ENCODE measurements around the gene VENTX. TPM values are rescaled to one million over a fixed set of nuclear protein-coding genes. Genes with fewer than 3 reads are reported as not detected.

The VENTX gene
- total and polyA plus RNA-seq, 2 donors (not counting 3 experiments of a cell fraction or from before 2014, with no cell fraction given) = not detected

- Histone ChIP-seq H3K4me3 (replicated peaks in 1 of 3; ENCODE audit: insufficient read depth in 1 of 3, low read depth in 1 of 3, low read length in 3 of 3) (no peak overlapping the region), H4K20me1 (replicated peaks; ENCODE audit: control insufficient read depth, extremely low read depth, insufficient read depth, low read length) (no peaks in the 10 kb centered on the region), H2AFZ (ENCODE audit: low read depth, low read length) (no peak overlapping the region), H3K4me2 (ENCODE audit: insufficient read depth, low read length) (no peak overlapping the region), H3K27ac (ENCODE audit: insufficient read depth, low read depth, low read length) (no peak overlapping the region), H3K9ac (replicated peaks; ENCODE audit: extremely low read depth, insufficient read depth, low read length) (no peak overlapping the region), H3K79me2 (ENCODE audit: control insufficient read depth, insufficient read depth, low read length) (no peaks in the 10 kb centered on the region), H3K9me3 (replicated peaks; ENCODE audit: control insufficient read depth, insufficient read depth, low read length) (no peaks in the 10 kb centered on the region), H3K9me1 (replicated peaks; ENCODE audit: control insufficient read depth, extremely low read depth, insufficient read depth, low read length) (no peaks in the 10 kb centered on the region), H3K27me3 (ENCODE audit: control insufficient read depth in 2 of 2, insufficient read depth in 2 of 2, low read length in 2 of 2) (no peaks in the 10 kb centered on the region), H3K4me1 (ENCODE audit: control insufficient read depth, extremely low read depth, insufficient read depth, low read length) (no peaks in the 10 kb centered on the region), H3K36me3 (ENCODE audit: control insufficient read depth in 2 of 2, extremely low read depth in 1 of 2, insufficient read depth in 2 of 2, low read length in 2 of 2) (no peaks in the 10 kb centered on the region)
- TF ChIP-seq POLR2A (IDR thresholded peaks at IDR 0.05; ENCODE audit: low read depth, low read length) = no peak
- TF ChIP-seq FOS (IDR thresholded peaks at IDR 0.05; ENCODE audit: borderline replicate concordance, insufficient read depth, low read length) = no peak
- TF ChIP-seq GATA2 (IDR thresholded peaks at IDR 0.05; ENCODE audit: insufficient read depth, insufficient read length, low read depth, low read length) = no peak
- no peak for TF ChIP-seq MAX (IDR thresholded peaks at IDR 0.05; ENCODE audit: insufficient read depth, insufficient read length)
- TF ChIP-seq POLR2AphosphoS5 (IDR thresholded peaks at IDR 0.05; ENCODE audit: insufficient read depth, low read depth, low read length) = no peak
- TF ChIP-seq MYC (IDR thresholded peaks at IDR 0.05; ENCODE audit: low read depth, low read length) = no peak
- ChIA-PET CTCF (no interaction called here), POLR2A (no interaction called here)
- FAIRE-seq (no peak), DNase-seq (ENCODE audit: low read depth, low spot score) (no peak)
- intact Hi-C loops (cut with micrococcal nuclease) = no loop called here
- BruUV-seq (replicated peaks) = no TSS peak
- dilution Hi-C loops (cut with MboI; ENCODE audit: extremely low pct_ligation_motif_present, low sequenced_read_pairs) = no loop called here
Measured at GRCh38 chr10:133203652-133204195, 33.9 kb upstream of the VENTX start.

GRCh38 chr10:133204226-133205015, 33.2 kb upstream of the VENTX start:
- BruUV-seq (replicated peaks) = no TSS peak

More at GRCh38 chr10:133204226-133205015, 33.2 kb upstream of the VENTX start:
- DNase-seq (ENCODE audit: low read depth, low spot score) (no peak), FAIRE-seq (no peak)
- Histone ChIP-seq H3K79me2 (ENCODE audit: control insufficient read depth, insufficient read depth, low read length) (no peaks in the 10 kb centered on the region), H3K9ac (replicated peaks; ENCODE audit: extremely low read depth, insufficient read depth, low read length) (no peak overlapping the region), H3K4me3 (replicated peaks in 1 of 3; ENCODE audit: insufficient read depth in 1 of 3, low read depth in 1 of 3, low read length in 3 of 3) (no peak overlapping the region), H3K36me3 (ENCODE audit: control insufficient read depth in 2 of 2, extremely low read depth in 1 of 2, insufficient read depth in 2 of 2, low read length in 2 of 2) (no peaks in the 10 kb centered on the region), H3K9me3 (replicated peaks; ENCODE audit: control insufficient read depth, insufficient read depth, low read length) (no peaks in the 10 kb centered on the region), H3K4me1 (ENCODE audit: control insufficient read depth, extremely low read depth, insufficient read depth, low read length) (no peaks in the 10 kb centered on the region), H3K9me1 (replicated peaks; ENCODE audit: control insufficient read depth, extremely low read depth, insufficient read depth, low read length) (no peaks in the 10 kb centered on the region), H3K27me3 (ENCODE audit: control insufficient read depth in 2 of 2, insufficient read depth in 2 of 2, low read length in 2 of 2) (no peaks in the 10 kb centered on the region), H3K4me2 (ENCODE audit: insufficient read depth, low read length) (no peak overlapping the region), H4K20me1 (replicated peaks; ENCODE audit: control insufficient read depth, extremely low read depth, insufficient read depth, low read length) (no peaks in the 10 kb centered on the region), H3K27ac (ENCODE audit: insufficient read depth, low read depth, low read length) (no peak overlapping the region), H2AFZ (ENCODE audit: low read depth, low read length) (no peak overlapping the region)
- intact Hi-C loops (cut with micrococcal nuclease) (no loop called here), dilution Hi-C loops (cut with MboI; ENCODE audit: extremely low pct_ligation_motif_present, low sequenced_read_pairs) (no loop called here)
- ChIA-PET POLR2A (no interaction called here), CTCF (no interaction called here)
- no peak for TF ChIP-seq FOS (IDR thresholded peaks at IDR 0.05; ENCODE audit: borderline replicate concordance, insufficient read depth, low read length)
- TF ChIP-seq EZH2 (IDR thresholded peaks at IDR 0.05; ENCODE audit: borderline replicate concordance, low read depth, low read length, severe bottlenecking) = no peak
- no peak for TF ChIP-seq CTCF (IDR thresholded peaks at IDR 0.05; ENCODE audit: extremely low read depth in 1 of 2, insufficient read depth in 1 of 2, low read depth in 1 of 2, low read length in 2 of 2)
- no peak for TF ChIP-seq POLR2AphosphoS5 (IDR thresholded peaks at IDR 0.05; ENCODE audit: insufficient read depth, low read depth, low read length)
- TF ChIP-seq GATA2 (IDR thresholded peaks at IDR 0.05; ENCODE audit: insufficient read depth, insufficient read length, low read depth, low read length) = no peak
- no peak for TF ChIP-seq POLR2A (IDR thresholded peaks at IDR 0.05; ENCODE audit: low read depth, low read length)
- no peak for TF ChIP-seq MAX (IDR thresholded peaks at IDR 0.05; ENCODE audit: insufficient read depth, insufficient read length)
- no peak for TF ChIP-seq JUN (IDR thresholded peaks at IDR 0.05; ENCODE audit: borderline replicate concordance, insufficient read depth, insufficient read length, low read depth)
- no peak for TF ChIP-seq MYC (IDR thresholded peaks at IDR 0.05; ENCODE audit: low read depth, low read length)

All from endothelial cell of umbilical vein (primary cell).